ENCODE measurements around the gene CSF3R. TPM values are rescaled to one million over a fixed set of nuclear protein-coding genes. Genes with fewer than 3 reads are reported as not detected.
A peak's percentile ranks its signal among the peaks of the same experiment; 100 is the strongest.

CSF3R gene
- total RNA-seq, 2 experiments from 2014 or later, result not detected

DNA sequence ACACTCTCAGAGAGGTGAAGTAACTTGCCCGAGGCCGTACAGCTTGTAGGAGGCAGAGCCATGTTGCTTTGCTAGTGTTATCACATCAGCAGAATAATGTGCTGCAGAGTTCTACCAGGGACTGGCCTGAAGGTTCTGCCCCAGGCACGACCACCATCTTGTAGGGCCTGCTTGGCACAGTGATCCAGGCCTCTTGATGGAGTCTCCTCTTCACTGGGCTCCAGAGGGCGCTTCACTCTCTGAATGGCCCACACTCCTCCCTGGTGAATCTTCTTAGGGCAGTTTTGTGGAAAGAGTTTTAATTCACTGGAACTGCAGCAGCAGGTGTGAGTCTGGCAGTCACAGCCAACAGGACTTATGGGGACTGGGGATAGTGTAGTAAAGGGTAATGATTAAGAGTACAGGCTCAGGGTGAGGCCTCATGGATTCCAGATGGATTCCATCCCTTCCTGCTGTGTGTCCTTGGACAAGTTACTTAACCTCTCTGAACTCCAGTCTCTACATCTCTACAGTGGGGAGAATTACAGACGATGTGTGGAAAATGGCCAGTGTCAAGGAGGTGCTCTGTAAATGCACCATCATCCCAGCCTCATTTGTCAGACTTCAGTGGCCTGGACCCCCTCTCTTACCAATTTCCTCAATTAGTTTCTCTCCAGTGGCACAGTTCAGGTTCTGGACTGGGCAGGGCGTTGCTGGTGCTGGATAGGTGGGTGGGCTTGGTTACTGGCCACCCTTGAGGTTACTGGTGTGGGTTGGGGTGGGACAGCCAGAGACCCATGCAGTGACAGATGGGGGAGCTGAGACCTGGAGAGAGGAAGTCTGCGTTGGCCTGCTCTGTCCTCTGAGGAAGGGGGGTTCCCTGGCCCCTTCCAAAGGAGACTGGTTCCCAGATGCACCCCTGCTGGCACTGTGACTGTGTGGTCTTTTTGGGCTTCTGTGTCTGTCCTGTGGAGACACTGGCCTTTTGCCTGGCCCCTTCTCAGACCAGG, 45.9 kb upstream of the CSF3R start:
- Histone ChIP-seq H3K4me3 (ENCODE audit: low read depth, low read length, poor library complexity, severe bottlenecking) (no peak overlapping the region), H2AFZ (ENCODE audit: low read length) (no peak overlapping the region), H3K9me2 (ENCODE audit: insufficient read depth, low read length) (no peaks in the 10 kb centered on the region), H4K20me1 (ENCODE audit: insufficient read depth, low read length) (no peaks in the 10 kb centered on the region), H3K4me2 (ENCODE audit: low read length) (no peak overlapping the region), H3K36me3 (ENCODE audit: insufficient read depth, low read length) (no peaks in the 10 kb centered on the region), H3K9me3 (ENCODE audit: low read length) (no peaks in the 10 kb centered on the region), H3K79me2 (ENCODE audit: insufficient read depth, low read depth, low read length) (no peaks in the 10 kb centered on the region), H3K27ac (ENCODE audit: low read depth, low read length, poor library complexity, severe bottlenecking) (no peak overlapping the region), H3K4me1 (ENCODE audit: insufficient read depth, low read length, poor library complexity, severe bottlenecking) (no peaks in the 10 kb centered on the region)
- intact Hi-C loops (cut with micrococcal nuclease; ENCODE audit: unreplicated experiment), result no loop called here
- no TSS peak for BruUV-seq (replicated peaks)
- ChIA-PET POLR2A (no interaction called here), CTCF (ENCODE audit: unreplicated experiment) (no interaction called here)
- DNase-seq (ENCODE audit: low spot score), result peak; percentile 11
- TF ChIP-seq, protein P1, sequence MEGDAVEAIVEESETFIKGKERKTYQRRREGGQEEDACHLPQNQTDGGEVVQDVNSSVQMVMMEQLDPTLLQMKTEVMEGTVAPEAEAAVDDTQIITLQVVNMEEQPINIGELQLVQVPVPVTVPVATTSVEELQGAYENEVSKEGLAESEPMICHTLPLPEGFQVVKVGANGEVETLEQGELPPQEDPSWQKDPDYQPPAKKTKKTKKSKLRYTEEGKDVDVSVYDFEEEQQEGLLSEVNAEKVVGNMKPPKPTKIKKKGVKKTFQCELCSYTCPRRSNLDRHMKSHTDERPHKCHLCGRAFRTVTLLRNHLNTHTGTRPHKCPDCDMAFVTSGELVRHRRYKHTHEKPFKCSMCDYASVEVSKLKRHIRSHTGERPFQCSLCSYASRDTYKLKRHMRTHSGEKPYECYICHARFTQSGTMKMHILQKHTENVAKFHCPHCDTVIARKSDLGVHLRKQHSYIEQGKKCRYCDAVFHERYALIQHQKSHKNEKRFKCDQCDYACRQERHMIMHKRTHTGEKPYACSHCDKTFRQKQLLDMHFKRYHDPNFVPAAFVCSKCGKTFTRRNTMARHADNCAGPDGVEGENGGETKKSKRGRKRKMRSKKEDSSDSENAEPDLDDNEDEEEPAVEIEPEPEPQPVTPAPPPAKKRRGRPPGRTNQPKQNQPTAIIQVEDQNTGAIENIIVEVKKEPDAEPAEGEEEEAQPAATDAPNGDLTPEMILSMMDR (conservative IDR thresholded peaks at IDR 0.05; ENCODE audit: low read length), result peak; percentile 61
- TF ChIP-seq EZH2phosphoT487 (IDR thresholded peaks at IDR 0.05; ENCODE audit: borderline replicate concordance, low read depth, low read length), result no peak

DNA sequence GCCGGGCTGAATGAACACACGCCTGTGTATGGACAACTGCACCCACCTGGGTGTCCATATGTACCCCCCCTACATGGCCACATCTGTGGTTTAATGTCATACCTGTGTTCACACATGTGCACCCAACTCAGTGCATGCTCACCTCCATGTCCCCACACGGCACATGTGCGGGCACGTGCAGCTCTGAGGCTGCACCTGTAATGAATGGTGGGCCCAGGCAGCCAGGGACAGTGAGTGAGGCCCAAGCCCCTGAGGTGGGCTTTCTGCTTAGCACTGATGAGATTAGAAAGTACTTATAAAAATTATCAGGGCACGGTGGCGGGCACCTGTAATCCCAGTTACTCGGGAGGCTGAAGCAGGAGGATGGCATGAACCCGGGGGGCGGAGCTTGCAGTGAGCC, 42.5 kb upstream of the CSF3R start:
- TF ChIP-seq, protein P1 (conservative IDR thresholded peaks at IDR 0.05; ENCODE audit: low read length), result no peak
- TF ChIP-seq EZH2phosphoT487 (IDR thresholded peaks at IDR 0.05; ENCODE audit: borderline replicate concordance, low read depth, low read length), result no peak
- H3K79me2 ChIP-seq (ENCODE audit: insufficient read depth, low read depth, low read length), result no peaks in the 10 kb centered on the region
- no peaks in the 10 kb centered on the region for H3K9me3 ChIP-seq (ENCODE audit: low read length)
- intact Hi-C loops (cut with micrococcal nuclease; ENCODE audit: unreplicated experiment), result no loop called here
- CTCF ChIA-PET (ENCODE audit: unreplicated experiment), result no interaction called here
- no peaks in the 10 kb centered on the region for H4K20me1 ChIP-seq (ENCODE audit: insufficient read depth, low read length)
- H2AFZ ChIP-seq (ENCODE audit: low read length), result no peak overlapping the region
- no peaks in the 10 kb centered on the region for H3K9me2 ChIP-seq (ENCODE audit: insufficient read depth, low read length)
- POLR2A ChIA-PET, result interaction anchor here (1.1 kb wide), 1 partner anchor 149 kb away, joined by 4 read pairs; no protein-coding TSS in a partner anchor
- BruUV-seq (replicated peaks), result no TSS peak
- H3K4me1 ChIP-seq (ENCODE audit: insufficient read depth, low read length, poor library complexity, severe bottlenecking), result no peaks in the 10 kb centered on the region
- H3K27ac ChIP-seq (ENCODE audit: low read depth, low read length, poor library complexity, severe bottlenecking), result no peak overlapping the region
- DNase-seq (ENCODE audit: low spot score), result no peak
- no peaks in the 10 kb centered on the region for H3K36me3 ChIP-seq (ENCODE audit: insufficient read depth, low read length)
- no peak overlapping the region for H3K4me2 ChIP-seq (ENCODE audit: low read length)
- no peak overlapping the region for H3K4me3 ChIP-seq (ENCODE audit: low read depth, low read length, poor library complexity, severe bottlenecking)

Measured in OCI-LY7 (cell line).